Retinal pigment epithelial cell (primary cell): ENCODE measurements around the gene PSD2.

ENCODE experiments used
- DNase-seq: peaks from one replicate; pipeline ENCODE4 v3.0.0-alpha.2; 2010; ENCODE audit warnings: low read depth
- H3K4me3 ChIP-seq: 2 replicates; pipeline ENCODE4 v1.5.1; 2011; ENCODE audit warnings: mild to moderate bottlenecking, low read length, control low read depth, moderate library complexity
- CTCF ChIP-seq: conservative IDR thresholded peaks from 2 replicates; pipeline ENCODE4 v1.5.1; 2011; ENCODE audit warnings: low read depth, low read length, control low read depth, inconsistent platforms

The PSD2 gene

GRCh38 chr5:139850423-139851016, 54.9 kb downstream of the PSD2 start:
- no peak for TF ChIP-seq CTCF
- no peak for DNase-seq
- H3K4me3 ChIP-seq = no peak overlapping the region

- H3K4me3 ChIP-seq = no peak overlapping the region
- TF ChIP-seq CTCF = no peak
- no peak for DNase-seq
These were observed 56.0 kb downstream of the PSD2 start for GRCh38 chr5:139851558-139851957.

GRCh38 chr5:139852696-139853095, 57.1 kb downstream of the PSD2 start:
- no peak for TF ChIP-seq CTCF
- H3K4me3 ChIP-seq = no peak overlapping the region
- DNase-seq = no peak

GRCh38 chr5:139854029-139854605, 58.5 kb downstream of the PSD2 start:
- TF ChIP-seq CTCF = no peak
- DNase-seq = no peak

GRCh38 chr5:139854953-139855352, 59.3 kb downstream of the PSD2 start:
- no peak for DNase-seq
- TF ChIP-seq CTCF = no peak
- no peak overlapping the region for H3K4me3 ChIP-seq

More at GRCh38 chr5:139854029-139854605, 58.5 kb downstream of the PSD2 start:
- H3K4me3 ChIP-seq = no peak overlapping the region

GRCh38 chr5:139855451-139855850, 59.8 kb downstream of the PSD2 start:
- H3K4me3 ChIP-seq = no peak overlapping the region
- DNase-seq = no peak
- TF ChIP-seq CTCF = no peak

- TF ChIP-seq CTCF = no peak
- no peak for DNase-seq
- H3K4me3 ChIP-seq = no peak overlapping the region
These were observed 60.4 kb downstream of the PSD2 start for GRCh38 chr5:139855946-139856540.
